HEK293 (cell line): Measurements from ENCODE around the gene TEAD3.
"Not testable (repeated sequence)": the region's sequence is repeated elsewhere in the genome, so short reads cannot be mapped to it uniquely, and the experiment has no call there.

Source experiments
- YY1 ChIP-seq: fragments of 450-650 bp; formaldehyde crosslinking; IDR thresholded peaks from 2 replicates; pipeline ENCODE4 v1.5.1; 2018; ENCODE audit warnings: missing biosample characterization, missing genetic modification characterization
- ZBTB1 ChIP-seq: fragments of 450-650 bp; formaldehyde crosslinking; IDR thresholded peaks from 2 replicates; pipeline ENCODE4 v1.5.1; 2016; ENCODE audit warnings: missing biosample characterization, missing genetic modification characterization
- ZNF274 ChIP-seq, 2 experiments: fragments of 200-500 bp in 1 of 2; fragments of 450-650 bp in 1 of 2; sonication (Bioruptor generic) in 1 of 2; formaldehyde crosslinking in 1 of 2; IDR thresholded peaks; 2 replicates each; pipeline versions ENCODE4 v1.5.1 to v1.6.1; 2014 to 2016; ENCODE audit warnings: borderline replicate concordance in 1 of 2, inconsistent platforms in 1 of 2, low read length in 1 of 2, missing biosample characterization in 1 of 2, missing genetic modification characterization in 1 of 2
- ZNF341 ChIP-seq: fragments of 450-650 bp; formaldehyde crosslinking; IDR thresholded peaks from 2 replicates; pipeline ENCODE4; 2016; ENCODE audit warnings: low read depth, missing biosample characterization, missing genetic modification characterization
- ZNF37A ChIP-seq: fragments of 450-650 bp; IDR thresholded peaks from 2 replicates; pipeline ENCODE4 v1.5.1; 2018; ENCODE audit warnings: missing biosample characterization, missing genetic modification characterization
- ZNF785 ChIP-seq: fragments of 450-650 bp; formaldehyde crosslinking; IDR thresholded peaks from 2 replicates; pipeline ENCODE4 v1.5.1; 2016; ENCODE audit warnings: missing biosample characterization, missing genetic modification characterization
- ZNF843 ChIP-seq: fragments of 450-650 bp; formaldehyde crosslinking; IDR thresholded peaks from 2 replicates; pipeline ENCODE4 v1.5.1; 2016; ENCODE audit warnings: missing biosample characterization, missing genetic modification characterization
- TF ChIP-seq, protein P1 (sequence below): fragments of 450-650 bp; formaldehyde crosslinking; IDR thresholded peaks from 2 replicates; pipeline ENCODE4 v1.5.1; 2016; ENCODE audit warnings: missing biosample characterization, missing genetic modification characterization

DNA sequence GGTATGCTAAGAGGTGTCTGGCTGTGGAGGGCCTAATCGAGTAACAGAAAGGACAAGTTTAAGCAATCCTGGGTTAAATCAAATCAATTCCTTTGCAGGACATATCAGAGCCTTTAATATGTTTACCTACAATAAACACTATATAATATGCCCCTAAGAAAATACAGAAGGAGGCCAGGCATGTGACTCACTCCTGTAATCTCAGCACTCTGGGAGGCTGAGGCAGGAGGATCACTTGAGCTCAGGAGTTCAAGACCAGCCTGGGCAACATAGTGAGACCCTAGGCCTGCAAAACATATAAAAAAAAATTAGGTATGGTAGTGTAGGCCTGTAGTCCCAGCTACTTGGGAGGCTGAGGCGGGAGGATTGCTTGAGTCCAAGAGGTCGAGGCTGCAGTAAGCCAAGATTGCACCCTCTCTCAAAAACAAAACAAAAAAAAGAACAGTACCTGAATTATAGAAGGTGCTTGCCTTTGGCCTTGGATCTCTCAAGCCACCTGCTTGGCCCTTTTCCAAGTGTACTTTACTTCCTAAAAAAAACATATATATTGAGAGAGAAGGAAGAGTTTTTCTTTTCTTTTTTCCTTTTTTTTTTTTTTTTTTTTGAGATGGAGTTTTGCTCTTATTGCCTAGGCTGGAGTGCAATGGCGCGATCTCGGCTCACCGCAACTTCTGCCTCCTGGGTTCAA, 58.4 kb downstream of the TEAD3 start:
- TF ChIP-seq ZNF274 (IDR thresholded peaks at IDR 0.05; ENCODE audit: low read length); ZNF274 (tag by site-specific recombination; IDR thresholded peaks at IDR 0.05; ENCODE audit: borderline replicate concordance); ZNF37A (tag by site-specific recombination); ZNF843 (tag by site-specific recombination); ZNF785 (tag by site-specific recombination); YY1 (tag by site-specific recombination); ZBTB1 (tag by site-specific recombination); ZNF341: not testable (repeated sequence)
- TF ChIP-seq, protein P1, sequence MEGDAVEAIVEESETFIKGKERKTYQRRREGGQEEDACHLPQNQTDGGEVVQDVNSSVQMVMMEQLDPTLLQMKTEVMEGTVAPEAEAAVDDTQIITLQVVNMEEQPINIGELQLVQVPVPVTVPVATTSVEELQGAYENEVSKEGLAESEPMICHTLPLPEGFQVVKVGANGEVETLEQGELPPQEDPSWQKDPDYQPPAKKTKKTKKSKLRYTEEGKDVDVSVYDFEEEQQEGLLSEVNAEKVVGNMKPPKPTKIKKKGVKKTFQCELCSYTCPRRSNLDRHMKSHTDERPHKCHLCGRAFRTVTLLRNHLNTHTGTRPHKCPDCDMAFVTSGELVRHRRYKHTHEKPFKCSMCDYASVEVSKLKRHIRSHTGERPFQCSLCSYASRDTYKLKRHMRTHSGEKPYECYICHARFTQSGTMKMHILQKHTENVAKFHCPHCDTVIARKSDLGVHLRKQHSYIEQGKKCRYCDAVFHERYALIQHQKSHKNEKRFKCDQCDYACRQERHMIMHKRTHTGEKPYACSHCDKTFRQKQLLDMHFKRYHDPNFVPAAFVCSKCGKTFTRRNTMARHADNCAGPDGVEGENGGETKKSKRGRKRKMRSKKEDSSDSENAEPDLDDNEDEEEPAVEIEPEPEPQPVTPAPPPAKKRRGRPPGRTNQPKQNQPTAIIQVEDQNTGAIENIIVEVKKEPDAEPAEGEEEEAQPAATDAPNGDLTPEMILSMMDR (tag by site-specific recombination), result not testable (repeated sequence)
